H1 (cell line): ENCODE measurements around the gene CACNA2D1. TPM values are rescaled to one million over a fixed set of nuclear protein-coding genes. Genes with fewer than 3 reads are reported as not detected.

Source experiments
- CTCF ChIA-PET: fragments of 300-600 bp; sonication (Branson Sonifier 250); formaldehyde crosslinking; loops from one replicate; lab custom pipeline; 2021; ENCODE audit not compliant: partially characterized antibody; lab: Charles Lee
- POLR2A ChIA-PET: fragments of 300-600 bp; sonication (Branson Sonifier 250); formaldehyde crosslinking; loops from one replicate; lab custom pipeline; 2021; ENCODE audit warnings: inconsistent platforms; ENCODE audit not compliant: partially characterized antibody; lab: Charles Lee
- DNase-seq, 2 experiments: peaks; one replicate each; pipeline versions ENCODE4 v3.0.0 to v3.0.0-alpha.2; 2010 to 2022; ENCODE audit warnings: low spot score in 2 of 2, low read depth in 1 of 2, mixed read lengths in 1 of 2
- FAIRE-seq: peaks from 2 replicates; lab custom pipeline; 2011; peaks lifted over from hg19 to GRCh38; lab: Jason Lieb, UNC
- H2AFZ ChIP-seq: 2 replicates; pipeline ENCODE4 v1.8.1; 2012; ENCODE audit warnings: low read length, inconsistent platforms
- H2AK5ac ChIP-seq: 2 replicates; pipeline ENCODE4 v1.6.1; 2013; ENCODE audit warnings: low read depth, low read length
- H2BK120ac ChIP-seq: replicated peaks from 2 replicates; pipeline ENCODE3; 2013; ENCODE audit warnings: low read depth, low read length, inconsistent platforms
- H2BK12ac ChIP-seq: 2 replicates; pipeline ENCODE4 v1.6.1; 2013; ENCODE audit warnings: low read depth, low read length
- H2BK15ac ChIP-seq: 2 replicates; pipeline ENCODE4 v1.6.1; 2013; ENCODE audit warnings: low read length
- H2BK20ac ChIP-seq: 2 replicates; pipeline ENCODE4 v1.6.1; 2013; ENCODE audit warnings: low read length
- H2BK5ac ChIP-seq: 2 replicates; pipeline ENCODE4 v1.6.1; 2013; ENCODE audit warnings: low read depth, low read length
- H3K14ac ChIP-seq: 2 replicates; pipeline ENCODE4 v1.6.1; 2013; ENCODE audit warnings: inconsistent platforms; ENCODE audit not compliant: insufficient read length
- H3K18ac ChIP-seq: 2 replicates; pipeline ENCODE4 v1.6.1; 2013; ENCODE audit warnings: low read length; ENCODE audit errors: extremely low read depth
- H3K23ac ChIP-seq: 2 replicates; pipeline ENCODE4 v1.6.1; 2013; ENCODE audit warnings: inconsistent platforms; ENCODE audit not compliant: insufficient read length
- H3K23me2 ChIP-seq: 2 replicates; pipeline ENCODE4 v1.6.1; 2013; ENCODE audit warnings: low read depth, low read length
- H3K27ac ChIP-seq: 2 replicates; pipeline ENCODE4 v1.6.1; 2011; ENCODE audit warnings: low read depth, low read length, inconsistent platforms
- H3K27me3 ChIP-seq, 4 experiments: replicated peaks in 1 of 4; 1 replicate in 1 of 4; 2 replicates in 3 of 4; pipeline versions ENCODE4 v1.6.1 to v1.8.1; 2011 to 2013; ENCODE audit warnings: low read length in 3 of 4, mild to moderate bottlenecking in 3 of 4, inconsistent platforms in 2 of 4, mixed read lengths in 2 of 4, moderate library complexity in 1 of 4; ENCODE audit not compliant: control insufficient read depth in 3 of 4, insufficient read depth in 3 of 4; ENCODE audit errors: extremely low read depth in 1 of 4
- H3K36me3 ChIP-seq, 4 experiments: 2 replicates each; pipeline versions ENCODE4 v1.6.1 to v1.8.1; 2011 to 2013; ENCODE audit warnings: mild to moderate bottlenecking in 4 of 4, low read length in 3 of 4, moderate library complexity in 2 of 4, control low read depth in 1 of 4, inconsistent platforms in 1 of 4; ENCODE audit not compliant: insufficient read depth in 4 of 4, control insufficient read depth in 2 of 4
- H3K4ac ChIP-seq: replicated peaks from 2 replicates; pipeline ENCODE3; 2013; ENCODE audit warnings: low read length, low read depth, mixed read lengths, inconsistent platforms; ENCODE audit not compliant: insufficient read length
- H3K4me1 ChIP-seq, 4 experiments: replicated peaks in 1 of 4; 1 replicate in 1 of 4; 2 replicates in 3 of 4; pipeline versions ENCODE4 v1.6.1 to v1.8.1; 2011 to 2013; ENCODE audit warnings: low read length in 3 of 4, inconsistent platforms in 2 of 4, mixed read lengths in 1 of 4; ENCODE audit not compliant: insufficient read depth in 4 of 4, control insufficient read depth in 3 of 4
- H3K4me2 ChIP-seq, 2 experiments: 2 replicates each; pipeline versions ENCODE4 v1.6.1 to v1.8.1; 2011 to 2013; ENCODE audit warnings: low read depth in 2 of 2, low read length in 2 of 2, control low read depth in 1 of 2, inconsistent platforms in 1 of 2, mild to moderate bottlenecking in 1 of 2; ENCODE audit not compliant: insufficient read depth in 1 of 2
- H3K4me3 ChIP-seq, 4 experiments: fragments of 200-600, 300-600 bp in 1 of 4; sonication (generic), shearing (Covaris generic), sonication (Bioruptor Twin) in 1 of 4; 2 replicates each; pipeline versions ENCODE4 v1.5.1 to v1.8.1; 2011 to 2016; ENCODE audit warnings: low read length in 4 of 4, low read depth in 3 of 4, control low read depth in 2 of 4, inconsistent platforms in 2 of 4, mild to moderate bottlenecking in 2 of 4, mixed read lengths in 1 of 4, moderate library complexity in 1 of 4; ENCODE audit not compliant: insufficient read depth in 2 of 4; ENCODE audit errors: extremely low read depth in 1 of 4
- H3K56ac ChIP-seq: replicated peaks from 2 replicates; pipeline ENCODE3; 2013; ENCODE audit warnings: low read depth, mild to moderate bottlenecking, mixed read lengths, low read length, inconsistent platforms; ENCODE audit not compliant: insufficient read length
- H3K79me1 ChIP-seq: 2 replicates; pipeline ENCODE4 v1.6.1; 2013; ENCODE audit warnings: low read depth, low read length, control low read depth
- H3K79me2 ChIP-seq, 2 experiments: 2 replicates each; pipeline versions ENCODE4 v1.6.1 to v1.8.1; 2012 to 2013; ENCODE audit warnings: low read length in 2 of 2, mild to moderate bottlenecking in 2 of 2, inconsistent platforms in 1 of 2; ENCODE audit not compliant: insufficient read depth in 2 of 2, control insufficient read depth in 1 of 2
- H3K9ac ChIP-seq, 4 experiments: replicated peaks in 1 of 4; 1 replicate in 1 of 4; 2 replicates in 3 of 4; pipeline versions ENCODE4 v1.6.1 to v1.8.1; 2011 to 2013; ENCODE audit warnings: low read depth in 3 of 4, low read length in 3 of 4, control low read depth in 2 of 4, mild to moderate bottlenecking in 2 of 4, moderate library complexity in 2 of 4, inconsistent platforms in 1 of 4; ENCODE audit errors: extremely low read depth in 1 of 4
- H3K9me3 ChIP-seq, 2 experiments: 2 replicates each; pipeline versions ENCODE4 v1.6.1 to v1.8.1; 2012 to 2013; ENCODE audit warnings: mild to moderate bottlenecking in 2 of 2, moderate library complexity in 2 of 2, control low read depth in 1 of 2, inconsistent platforms in 1 of 2, low read depth in 1 of 2, low read length in 1 of 2, mixed read lengths in 1 of 2; ENCODE audit not compliant: insufficient read depth in 2 of 2
- H4K20me1 ChIP-seq, 2 experiments: replicated peaks in 1 of 2; 2 replicates each; pipeline versions ENCODE3 to v1.8.1; 2011 to 2013; ENCODE audit warnings: inconsistent platforms in 2 of 2, low read length in 2 of 2, mild to moderate bottlenecking in 1 of 2; ENCODE audit not compliant: insufficient read depth in 2 of 2, control insufficient read depth in 1 of 2
- H4K5ac ChIP-seq: 2 replicates; pipeline ENCODE4 v1.6.1; 2013; ENCODE audit warnings: low read length, low read depth, mixed read lengths, inconsistent platforms; ENCODE audit not compliant: insufficient read length
- H4K8ac ChIP-seq: 2 replicates; pipeline ENCODE4 v1.8.0; 2013; ENCODE audit warnings: mild to moderate bottlenecking, moderate library complexity, low read length, inconsistent platforms; ENCODE audit not compliant: insufficient read depth; ENCODE audit errors: extremely low read depth
- H4K91ac ChIP-seq: replicated peaks from 2 replicates; pipeline ENCODE3; 2013; ENCODE audit warnings: low read length, mixed read lengths, inconsistent platforms; ENCODE audit not compliant: insufficient read length
- CEBPB ChIP-seq: IDR thresholded peaks from 2 replicates; pipeline ENCODE4 v1.6.1; 2012; ENCODE audit warnings: low read depth, low read length
- CHD2 ChIP-seq: IDR thresholded peaks from 2 replicates; pipeline ENCODE4 v1.6.1; 2012; ENCODE audit warnings: low read length, improper control_type of control experiment
- CREB1 ChIP-seq: IDR thresholded peaks from 2 replicates; pipeline ENCODE4 v1.6.1; 2012; ENCODE audit warnings: inconsistent platforms
- FOSL1 ChIP-seq: IDR thresholded peaks from 2 replicates; pipeline ENCODE4 v1.6.1; 2011; ENCODE audit warnings: mild to moderate bottlenecking, low read depth, low read length, moderate library complexity; ENCODE audit not compliant: insufficient read depth
- HDAC2 ChIP-seq, 2 experiments: fragments of 300-600 bp in 1 of 2; sonication (generic) in 1 of 2; IDR thresholded peaks; 2 replicates each; pipeline ENCODE4 v1.6.1; 2011 to 2012; ENCODE audit warnings: low read depth in 2 of 2, low read length in 2 of 2, mild to moderate bottlenecking in 2 of 2, moderate library complexity in 2 of 2, borderline replicate concordance in 1 of 2, inconsistent platforms in 1 of 2
- KDM5A ChIP-seq: fragments of 200-600 bp; IDR thresholded peaks from 2 replicates; pipeline ENCODE4 v1.7.1; 2012; ENCODE audit warnings: mild to moderate bottlenecking, low read length, inconsistent platforms, mixed read lengths
- NRF1 ChIP-seq: IDR thresholded peaks from 2 replicates; pipeline ENCODE4 v1.6.1; 2011; ENCODE audit warnings: mild to moderate bottlenecking, low read depth, low read length, improper control_type of control experiment
- SIN3A ChIP-seq, 2 experiments: IDR thresholded peaks in 1 of 2; conservative IDR thresholded peaks in 1 of 2; 2 replicates each; pipeline ENCODE4 v1.6.1; 2011 to 2012; ENCODE audit warnings: low read length in 2 of 2, improper control_type of control experiment in 1 of 2, low read depth in 1 of 2, mild to moderate bottlenecking in 1 of 2
- TAF1 ChIP-seq: IDR thresholded peaks from 2 replicates; pipeline ENCODE4 v1.6.1; 2011; ENCODE audit warnings: mild to moderate bottlenecking, low read depth, low read length
- TAF7 ChIP-seq: optimal IDR thresholded peaks from 2 replicates; pipeline ENCODE3; 2011; ENCODE audit warnings: low read depth, mild to moderate bottlenecking, inconsistent platforms, low read length, moderate library complexity, borderline replicate concordance
- TCF12 ChIP-seq: IDR thresholded peaks from 2 replicates; pipeline ENCODE4 v1.6.1; 2011; ENCODE audit warnings: low read depth, mild to moderate bottlenecking, low read length
- YY1 ChIP-seq: IDR thresholded peaks from 2 replicates; pipeline ENCODE4 v1.6.1; 2011; ENCODE audit warnings: low read depth, mild to moderate bottlenecking, low read length
- WGBS, 2 experiments: shearing (Covaris generic) in 1 of 2; methylation state at CpG; one replicate each; pipeline versions ENCODE4 v1.1.6 to v1.1.7; 2013 to 2015; ENCODE audit warnings: low lambda C conversion rate in 2 of 2, mixed read lengths in 2 of 2, inconsistent platforms in 1 of 2, low coverage in 1 of 2, missing lambda C conversion rate in 1 of 2; ENCODE audit not compliant: insufficient replicate concordance in 2 of 2, insufficient coverage in 1 of 2, insufficient read length in 1 of 2; ENCODE audit errors: extremely low coverage in 1 of 2, missing lambda C conversion rate in 1 of 2; 5-methylcytosine and 5-hydroxymethylcytosine counted together
- polyA plus RNA-seq, 7 experiments: library from polyadenylated mRNA; depleted of rRNA in 3 of 7; stranded (reverse) in 5 of 7; unstranded in 2 of 7; fragments of >200 nt in 5 of 7; fragments of 200-250 nt in 2 of 7; gene quantifications; 1 replicate in 5 of 7; 2 replicates in 1 of 7; 4 replicates in 1 of 7; pipeline versions ENCODE4 v1.2.1 to v1.2.3, GENCODE V29; 2011 to 2013; ENCODE audit warnings: missing spikeins in 2 of 7, mixed read lengths in 2 of 7
- total RNA-seq: library from RNA; stranded (reverse); fragmentation: NEBNext Ultra II Directional; extraction: Animal tissue kit (Norgen Biotek cat#: 25700); gene quantifications from 2 replicates; pipeline ENCODE4 v1.2.1, GENCODE V29; 2021

CACNA2D1 gene
- total and polyA plus RNA-seq, 2 of the 8 experiments (the other 6 are each of a cell fraction or from before 2014, with no cell fraction given), result 4.3 to 27.3 TPM

DNA sequence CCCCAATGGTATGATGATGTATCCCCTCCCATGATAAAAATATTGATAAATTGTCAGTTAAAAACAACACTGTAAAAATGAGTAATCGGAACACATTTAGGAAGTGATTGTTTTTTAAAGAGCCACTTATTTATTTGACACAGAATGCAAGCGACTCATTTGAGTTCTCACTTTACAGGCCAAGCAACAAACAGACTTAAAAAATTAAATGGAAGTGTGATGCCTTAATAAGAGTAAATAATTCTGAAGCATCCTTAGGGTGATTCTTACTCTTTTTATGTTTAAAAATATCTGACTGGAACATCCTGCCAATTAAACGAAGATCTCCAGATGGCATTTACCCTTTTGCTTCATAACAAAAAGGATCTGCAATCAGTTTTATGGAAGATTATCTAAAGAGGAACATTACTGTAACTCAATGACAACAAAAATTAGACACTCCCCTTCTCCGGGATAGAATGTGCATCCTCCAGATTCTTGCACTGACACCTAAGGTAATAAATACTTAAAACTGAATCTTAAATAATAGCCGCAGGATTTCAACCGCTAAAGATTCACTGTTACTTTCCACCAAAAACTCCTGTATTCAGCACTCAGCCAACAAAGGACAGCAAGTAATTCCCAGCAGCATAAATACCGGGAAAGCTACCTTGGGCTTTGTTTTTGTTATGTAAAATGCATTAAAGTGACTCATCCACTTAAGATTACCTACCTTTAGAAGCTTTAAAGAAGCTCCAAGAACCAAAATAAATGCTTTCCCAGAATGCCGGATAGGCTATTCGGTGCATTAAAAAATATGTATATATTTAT is 1.7 kb downstream of the CACNA2D1 start:
- H3K27me3 ChIP-seq, result no peaks in the 10 kb centered on the region
- no peaks in the 10 kb centered on the region for H3K9me3 ChIP-seq
- H4K91ac ChIP-seq, result no peak overlapping the region
- ChIA-PET POLR2A (interaction anchor here (1.4 kb wide), 1 partner anchor 18 kb away, joined by 4 read pairs; no protein-coding TSS in a partner anchor), CTCF (interaction anchor here (0.6 kb wide), 1 partner anchor 174 kb away, joined by 3 read pairs; no protein-coding TSS in a partner anchor)
- H2BK5ac ChIP-seq, result no peak overlapping the region
- H2BK120ac ChIP-seq, result peak overlapping the region; percentile 91
- no peak overlapping the region for H3K23ac ChIP-seq
- H3K4me3 ChIP-seq, result peak overlapping the region; percentile 67 to 94 (median 85)
- no peak overlapping the region for H2BK15ac ChIP-seq
- no peak overlapping the region for H3K18ac ChIP-seq
- H3K27ac ChIP-seq, result no peak overlapping the region; the same call in 1 of the 2 replicates
- no peak overlapping the region for H3K14ac ChIP-seq
- H3K36me3 ChIP-seq, result no peaks in the 10 kb centered on the region
- H2AFZ ChIP-seq, result no peak overlapping the region
- H2BK12ac ChIP-seq, result no peak overlapping the region
- no peak overlapping the region for H2AK5ac ChIP-seq
- H3K4ac ChIP-seq, result no peak overlapping the region
- H4K20me1 ChIP-seq, result no peaks in the 10 kb centered on the region
- DNase-seq (no peak), FAIRE-seq (peak; percentile 99)
- H3K4me2 ChIP-seq, result peak overlapping the region; percentile 82 to 94
- H3K9ac ChIP-seq, result peak overlapping the region in 1 of 4 experiments; percentile 52; a peak in 1 of 7 replicates
- H3K4me1 ChIP-seq, result peaks cover 0 to 8% (median 5%) of the 10 kb centered on the region in 4 experiments; a peak in 4 of 7 replicates
- peaks cover 15% of the 10 kb centered on the region for H3K23me2 ChIP-seq
- H3K56ac ChIP-seq, result peak overlapping the region; percentile 25
- no peak overlapping the region for H4K8ac ChIP-seq
- peaks cover 0 to 55% of the 10 kb centered on the region in 2 experiments; a peak in 3 of 4 replicates for H3K79me2 ChIP-seq
- no peak overlapping the region for H2BK20ac ChIP-seq
- WGBS, 2 experiments, result 7% methylated on average over 9 of the region's 9 CpGs; no CpG with 5 or more reads in 1 of the 2 experiments
- H4K5ac ChIP-seq, result peak overlapping the region; percentile 66
- no peaks in the 10 kb centered on the region for H3K79me1 ChIP-seq
- TF ChIP-seq CEBPB, result no peak
- TF ChIP-seq TAF1, result no peak
- no peak for TF ChIP-seq NRF1
- peak in 1 of 2 experiments; percentile 77; a peak in 2 of 4 replicates for TF ChIP-seq HDAC2 (IDR thresholded peaks at IDR 0.05; ENCODE audit: borderline replicate concordance in 1 of 2, low read depth in 2 of 2, low read length in 2 of 2)
- no peak for TF ChIP-seq YY1
- no peak for TF ChIP-seq TCF12
- TF ChIP-seq SIN3A (conservative IDR thresholded peaks at IDR 0.05 in 1 of 2, IDR thresholded peaks at IDR 0.05 in 1 of 2; ENCODE audit: low read depth in 1 of 2, low read length in 2 of 2), result peak; percentile 79 to 83; a peak in 3 of 4 replicates
- TF ChIP-seq KDM5A, result no peak
- TF ChIP-seq TAF7, result no peak
- TF ChIP-seq FOSL1, result no peak
- no peak for TF ChIP-seq CHD2
- no peak for TF ChIP-seq CREB1
